Measurements from ENCODE around the gene PSORS1C1.

The PSORS1C1 gene

DNA sequence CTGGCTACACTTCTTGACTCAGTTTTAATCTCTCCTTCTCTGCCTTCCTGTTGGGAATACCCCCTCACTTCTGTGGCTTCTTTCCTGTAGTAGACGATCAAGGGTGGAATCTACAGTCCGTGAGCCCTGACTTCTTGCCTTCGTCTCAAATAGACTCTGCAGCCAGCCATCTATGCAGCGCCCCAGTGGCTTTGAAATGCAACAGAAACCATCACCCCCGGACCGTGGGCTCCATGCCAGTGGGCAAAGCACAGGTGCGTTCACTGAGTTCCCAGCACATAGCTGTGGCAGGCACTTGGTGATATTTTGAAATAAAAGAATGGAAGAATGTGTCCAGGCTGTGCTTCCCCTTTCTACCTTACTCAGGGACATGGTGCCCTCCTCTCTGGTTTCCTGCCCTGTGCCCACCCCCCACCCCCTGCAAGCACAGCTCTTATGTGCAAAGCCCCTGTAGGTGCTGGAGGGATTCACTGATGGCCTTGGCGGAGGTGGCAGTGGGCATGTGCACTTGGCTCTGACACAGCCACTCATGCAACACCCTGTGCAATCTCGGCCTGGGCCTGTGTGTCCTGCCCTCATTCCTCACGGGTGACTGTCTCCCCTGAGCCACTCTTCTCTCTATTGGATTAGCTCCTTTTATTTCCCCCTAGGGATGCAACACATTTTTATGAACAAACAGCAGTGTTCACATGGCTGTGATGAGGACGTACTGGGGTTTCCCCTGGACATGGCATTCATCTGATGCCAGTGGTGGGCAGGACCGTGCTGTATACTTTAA, 11.2 kb downstream of the PSORS1C1 start:
- no peak for DNase-seq (ENCODE audit: low read depth)
- TF ChIP-seq, protein P1, sequence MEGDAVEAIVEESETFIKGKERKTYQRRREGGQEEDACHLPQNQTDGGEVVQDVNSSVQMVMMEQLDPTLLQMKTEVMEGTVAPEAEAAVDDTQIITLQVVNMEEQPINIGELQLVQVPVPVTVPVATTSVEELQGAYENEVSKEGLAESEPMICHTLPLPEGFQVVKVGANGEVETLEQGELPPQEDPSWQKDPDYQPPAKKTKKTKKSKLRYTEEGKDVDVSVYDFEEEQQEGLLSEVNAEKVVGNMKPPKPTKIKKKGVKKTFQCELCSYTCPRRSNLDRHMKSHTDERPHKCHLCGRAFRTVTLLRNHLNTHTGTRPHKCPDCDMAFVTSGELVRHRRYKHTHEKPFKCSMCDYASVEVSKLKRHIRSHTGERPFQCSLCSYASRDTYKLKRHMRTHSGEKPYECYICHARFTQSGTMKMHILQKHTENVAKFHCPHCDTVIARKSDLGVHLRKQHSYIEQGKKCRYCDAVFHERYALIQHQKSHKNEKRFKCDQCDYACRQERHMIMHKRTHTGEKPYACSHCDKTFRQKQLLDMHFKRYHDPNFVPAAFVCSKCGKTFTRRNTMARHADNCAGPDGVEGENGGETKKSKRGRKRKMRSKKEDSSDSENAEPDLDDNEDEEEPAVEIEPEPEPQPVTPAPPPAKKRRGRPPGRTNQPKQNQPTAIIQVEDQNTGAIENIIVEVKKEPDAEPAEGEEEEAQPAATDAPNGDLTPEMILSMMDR (IDR thresholded peaks at IDR 0.05; ENCODE audit: control insufficient read depth, extremely low read depth, insufficient read depth) = no peak
- H3K4me3 ChIP-seq (ENCODE audit: low read depth, low read length) = no peak overlapping the region

DNA sequence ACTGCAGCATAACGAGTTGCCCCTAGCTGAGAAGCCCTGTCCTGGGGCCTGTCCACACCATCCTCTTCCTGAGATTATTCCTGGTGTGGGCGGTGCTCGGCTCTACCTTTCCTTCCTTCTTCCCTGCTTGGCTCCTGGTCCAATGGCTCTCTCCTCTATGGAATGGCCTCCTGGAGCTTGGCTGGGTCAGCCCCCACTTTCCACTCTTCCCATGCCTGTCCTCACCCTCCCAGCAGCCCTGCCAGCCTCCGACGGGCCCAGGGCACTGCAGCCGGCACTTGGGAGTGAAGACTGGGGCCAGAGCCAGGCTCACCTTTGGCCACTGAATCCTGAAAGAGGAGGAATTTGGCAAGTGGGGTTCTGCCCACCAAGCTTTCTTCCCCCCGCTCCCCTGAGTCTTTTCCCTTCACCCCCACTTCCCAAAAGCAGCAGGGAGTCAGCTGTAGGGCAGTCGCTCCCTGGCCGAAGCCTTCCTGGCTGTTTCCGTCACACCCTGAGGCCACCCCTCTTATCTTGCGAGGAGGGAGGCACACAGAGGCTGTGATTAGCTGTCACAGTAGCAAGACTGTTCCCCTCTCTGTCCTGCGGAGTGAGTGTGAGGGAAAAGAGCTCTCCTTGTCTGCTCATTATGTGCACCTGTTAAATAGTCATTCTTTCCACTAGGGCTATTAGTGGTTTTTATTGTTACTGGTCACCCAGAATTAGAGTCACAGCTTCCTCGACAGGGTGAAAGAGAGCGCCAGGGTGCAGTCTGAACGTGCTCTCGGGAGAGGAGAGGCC, 12.0 kb downstream of the PSORS1C1 start:
- DNase-seq (ENCODE audit: low read depth) = no peak
- TF ChIP-seq, protein P1 (IDR thresholded peaks at IDR 0.05; ENCODE audit: control insufficient read depth, extremely low read depth, insufficient read depth) = no peak
- no peak overlapping the region for H3K4me3 ChIP-seq (ENCODE audit: low read depth, low read length)

DNA sequence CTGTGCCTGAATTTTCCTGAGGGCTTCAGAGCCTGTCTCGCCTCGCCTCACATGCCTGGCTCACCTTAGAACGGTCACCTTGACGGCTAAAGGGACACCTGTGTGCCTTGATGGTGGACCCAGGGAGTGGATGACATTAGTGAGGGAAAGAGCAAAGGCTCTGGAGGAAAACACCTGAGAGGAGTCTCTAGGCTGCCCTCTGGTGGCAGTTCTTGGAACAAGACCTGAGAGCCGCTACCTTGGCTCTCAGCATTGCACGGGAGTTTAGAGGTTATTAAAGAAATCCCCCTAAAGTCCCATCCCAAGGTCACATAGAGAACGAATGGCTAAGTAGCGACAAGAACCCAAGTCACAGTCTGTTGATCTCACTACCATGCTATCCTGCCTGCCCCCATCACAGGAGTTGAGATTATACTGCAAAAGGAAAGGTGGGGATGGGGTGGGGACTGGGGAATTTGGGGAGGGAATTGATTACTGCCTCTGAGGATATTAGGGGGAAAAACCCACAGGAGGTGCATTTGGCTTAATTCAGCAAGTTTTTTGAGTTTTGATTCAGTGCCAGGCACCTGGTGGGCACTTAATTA, 13.6 kb downstream of the PSORS1C1 start:
- H3K4me3 ChIP-seq (ENCODE audit: low read depth, low read length) = no peak overlapping the region
- TF ChIP-seq, protein P1 (IDR thresholded peaks at IDR 0.05; ENCODE audit: control insufficient read depth, extremely low read depth, insufficient read depth) = peak; percentile 76
- no peak for DNase-seq (ENCODE audit: low read depth)

DNA sequence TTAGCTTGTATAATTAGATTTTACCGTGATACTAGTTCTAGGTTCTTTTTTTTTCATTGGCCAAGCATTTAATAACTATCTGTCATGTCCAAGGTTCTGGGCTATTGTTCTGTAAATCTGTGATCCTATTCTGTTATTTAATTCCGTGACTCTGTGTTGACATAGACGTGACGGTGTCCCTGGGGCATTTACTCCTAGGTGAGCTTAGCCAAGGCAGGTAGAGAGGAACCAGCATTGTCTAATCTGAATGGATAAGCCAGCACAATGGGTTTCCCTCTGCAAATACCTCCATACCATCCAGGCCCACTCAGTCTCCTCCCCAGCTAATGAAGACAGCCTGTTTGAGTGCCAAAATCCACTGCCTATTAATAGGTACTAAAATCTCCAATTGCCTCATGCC, 14.5 kb downstream of the PSORS1C1 start:
- no peak overlapping the region for H3K4me3 ChIP-seq (ENCODE audit: low read depth, low read length)
- TF ChIP-seq, protein P1 (IDR thresholded peaks at IDR 0.05; ENCODE audit: control insufficient read depth, extremely low read depth, insufficient read depth) = no peak
- DNase-seq (ENCODE audit: low read depth) = peak; percentile 56

DNA sequence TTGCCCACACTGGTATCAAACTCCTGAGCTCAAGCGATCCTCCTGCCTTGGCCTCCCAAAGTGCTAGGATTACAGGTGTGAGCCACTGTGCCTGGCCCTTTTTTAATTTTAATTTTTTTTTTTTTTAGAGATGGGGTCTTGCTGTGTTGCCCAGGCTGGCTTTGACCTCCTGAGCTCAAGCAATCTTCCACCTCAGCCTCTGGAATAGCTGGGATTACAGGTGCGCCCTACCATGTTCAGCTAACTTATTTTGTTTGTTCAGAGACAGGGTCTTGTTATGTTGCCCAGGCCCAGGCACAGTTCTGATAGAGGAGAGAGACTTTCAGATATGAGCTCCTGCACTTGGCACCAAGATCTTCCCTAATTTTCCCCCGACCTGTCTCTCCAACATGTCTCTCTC, 16.2 kb downstream of the PSORS1C1 start:
- no peak overlapping the region for H3K4me3 ChIP-seq (ENCODE audit: low read depth, low read length)
- no peak for DNase-seq (ENCODE audit: low read depth)

DNA sequence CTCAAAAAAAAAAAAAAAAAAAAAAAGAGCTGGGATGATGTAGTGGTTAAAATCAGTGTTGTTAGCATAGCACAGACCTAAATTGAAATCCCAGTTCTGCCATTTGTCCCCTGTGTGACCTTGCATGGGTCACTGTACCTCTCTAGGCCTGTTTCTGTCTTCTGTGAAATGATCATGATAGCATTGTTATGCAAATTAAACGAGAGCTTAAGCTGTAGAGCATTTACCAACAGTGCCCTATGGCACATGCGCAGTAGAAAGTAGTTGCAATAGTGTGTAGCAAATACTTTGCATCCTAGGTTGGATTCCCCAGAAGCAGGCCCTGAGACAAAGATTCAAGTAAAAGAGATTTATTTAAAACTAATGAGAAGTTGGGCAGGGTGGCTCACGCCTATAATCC, 17.0 kb downstream of the PSORS1C1 start:
- TF ChIP-seq, protein P1 (IDR thresholded peaks at IDR 0.05; ENCODE audit: control insufficient read depth, extremely low read depth, insufficient read depth) = no peak
- DNase-seq (ENCODE audit: low read depth) = no peak
- no peak overlapping the region for H3K4me3 ChIP-seq (ENCODE audit: low read depth, low read length)

More for the DNA sequence above, 16.2 kb downstream of the PSORS1C1 start:
- TF ChIP-seq, protein P1 (IDR thresholded peaks at IDR 0.05; ENCODE audit: control insufficient read depth, extremely low read depth, insufficient read depth) = no peak

Measured in LNCaP clone FGC (cell line).